ENCODE measurements around the gene FAM118A. TPM values are rescaled to one million over a fixed set of nuclear protein-coding genes. Genes with fewer than 3 reads are reported as not detected.

FAM118A gene
- polyA plus RNA-seq, 3 donors = 20.0 to 423 (median 27.9) TPM

DNA sequence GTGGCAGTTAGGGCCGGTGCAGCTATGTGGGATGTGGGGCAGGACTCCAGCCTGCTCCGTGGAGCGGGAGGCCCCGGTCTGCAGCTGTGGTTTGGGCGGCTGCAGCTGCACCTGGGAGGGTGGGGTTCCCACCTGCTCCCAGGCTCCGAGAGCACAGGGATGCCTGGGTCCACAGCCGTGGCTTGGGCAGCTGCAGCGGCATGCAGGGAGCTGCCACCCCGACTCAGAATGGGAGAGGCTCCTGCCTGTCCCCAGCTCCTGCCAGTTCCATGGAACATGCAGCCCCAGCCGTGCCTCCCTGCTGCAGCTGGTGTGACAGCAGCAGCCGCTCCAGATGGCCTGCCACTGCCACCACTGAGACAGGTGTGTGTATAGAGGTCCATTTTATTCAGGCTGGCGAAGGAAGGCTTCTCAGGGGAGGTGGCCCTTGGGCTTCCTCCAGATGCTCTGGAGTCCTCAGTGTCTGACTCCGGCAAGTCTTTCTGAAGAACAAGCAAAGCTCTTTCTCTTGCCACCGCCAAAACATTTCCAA is 46.7 kb upstream of the FAM118A start:
- Mint-ChIP-seq H3K9me3 (peaks cover 0 to 2% (median 0%) of the 10 kb centered on the region in 7 donors), H3K36me3 (no peaks in the 10 kb centered on the region), H3K4me1 (peaks cover 37% of the 10 kb centered on the region), H3K27ac (peak overlapping the region; percentile 79 to 92 (median 85)), H3K4me3 (peak overlapping the region in 1 of 2 donors; percentile 57), H3K27me3 (ENCODE audit: low read depth in 3 of 3) (peaks cover 6 to 10% (median 8%) of the 10 kb centered on the region in 3 donors)
- peak overlapping the region; percentile 41 for H3K4me2 ChIP-seq (replicated peaks; ENCODE audit: extremely low read depth, low read length, poor library complexity, severe bottlenecking)
- H3K79me2 ChIP-seq (ENCODE audit: insufficient read depth, low read length) = no peaks in the 10 kb centered on the region
- 61% methylated on average over 12 of the region's 14 CpGs for WGBS (ENCODE audit: insufficient coverage)
- peak overlapping the region; percentile 77 for H2AFZ ChIP-seq (ENCODE audit: insufficient read depth, low read depth, low read length, poor library complexity, severe bottlenecking)
- H3K9me3 ChIP-seq (replicated peaks in 1 of 2; ENCODE audit: control insufficient read depth in 1 of 2, insufficient read depth in 1 of 2, low read length in 2 of 2) = no peaks in the 10 kb centered on the region
- no peaks in the 10 kb centered on the region for H4K20me1 ChIP-seq (ENCODE audit: insufficient read depth, low read length)
- no peak for DNase-seq
- TF ChIP-seq, protein P1, sequence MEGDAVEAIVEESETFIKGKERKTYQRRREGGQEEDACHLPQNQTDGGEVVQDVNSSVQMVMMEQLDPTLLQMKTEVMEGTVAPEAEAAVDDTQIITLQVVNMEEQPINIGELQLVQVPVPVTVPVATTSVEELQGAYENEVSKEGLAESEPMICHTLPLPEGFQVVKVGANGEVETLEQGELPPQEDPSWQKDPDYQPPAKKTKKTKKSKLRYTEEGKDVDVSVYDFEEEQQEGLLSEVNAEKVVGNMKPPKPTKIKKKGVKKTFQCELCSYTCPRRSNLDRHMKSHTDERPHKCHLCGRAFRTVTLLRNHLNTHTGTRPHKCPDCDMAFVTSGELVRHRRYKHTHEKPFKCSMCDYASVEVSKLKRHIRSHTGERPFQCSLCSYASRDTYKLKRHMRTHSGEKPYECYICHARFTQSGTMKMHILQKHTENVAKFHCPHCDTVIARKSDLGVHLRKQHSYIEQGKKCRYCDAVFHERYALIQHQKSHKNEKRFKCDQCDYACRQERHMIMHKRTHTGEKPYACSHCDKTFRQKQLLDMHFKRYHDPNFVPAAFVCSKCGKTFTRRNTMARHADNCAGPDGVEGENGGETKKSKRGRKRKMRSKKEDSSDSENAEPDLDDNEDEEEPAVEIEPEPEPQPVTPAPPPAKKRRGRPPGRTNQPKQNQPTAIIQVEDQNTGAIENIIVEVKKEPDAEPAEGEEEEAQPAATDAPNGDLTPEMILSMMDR (IDR thresholded peaks at IDR 0.05) = no peak
- peaks cover 0 to 4% of the 10 kb centered on the region in 2 donors for H3K27me3 ChIP-seq (ENCODE audit: control insufficient read depth in 2 of 2, insufficient read depth in 2 of 2, low read length in 2 of 2)
- H3K36me3 ChIP-seq (replicated peaks in 1 of 2; ENCODE audit: control insufficient read depth in 1 of 2, insufficient read depth in 2 of 2, low read length in 2 of 2) = no peaks in the 10 kb centered on the region
- H3K27ac ChIP-seq (ENCODE audit: low read depth in 1 of 2, low read length in 2 of 2) = peak overlapping the region; percentile 71 to 79
- H3K4me3 ChIP-seq (replicated peaks in 1 of 3; ENCODE audit: low read depth in 2 of 3, low read length in 3 of 3) = peak overlapping the region in 1 of 3 experiments; percentile 37
- intact Hi-C loops (cut with micrococcal nuclease) = no loop called here
- H3K9ac ChIP-seq (ENCODE audit: insufficient read depth, low read length, poor library complexity, severe bottlenecking) = no peak overlapping the region
- peaks cover 40 to 41% of the 10 kb centered on the region in 2 donors for H3K4me1 ChIP-seq (ENCODE audit: control insufficient read depth in 1 of 2, insufficient read depth in 2 of 2, low read length in 2 of 2)

DNA sequence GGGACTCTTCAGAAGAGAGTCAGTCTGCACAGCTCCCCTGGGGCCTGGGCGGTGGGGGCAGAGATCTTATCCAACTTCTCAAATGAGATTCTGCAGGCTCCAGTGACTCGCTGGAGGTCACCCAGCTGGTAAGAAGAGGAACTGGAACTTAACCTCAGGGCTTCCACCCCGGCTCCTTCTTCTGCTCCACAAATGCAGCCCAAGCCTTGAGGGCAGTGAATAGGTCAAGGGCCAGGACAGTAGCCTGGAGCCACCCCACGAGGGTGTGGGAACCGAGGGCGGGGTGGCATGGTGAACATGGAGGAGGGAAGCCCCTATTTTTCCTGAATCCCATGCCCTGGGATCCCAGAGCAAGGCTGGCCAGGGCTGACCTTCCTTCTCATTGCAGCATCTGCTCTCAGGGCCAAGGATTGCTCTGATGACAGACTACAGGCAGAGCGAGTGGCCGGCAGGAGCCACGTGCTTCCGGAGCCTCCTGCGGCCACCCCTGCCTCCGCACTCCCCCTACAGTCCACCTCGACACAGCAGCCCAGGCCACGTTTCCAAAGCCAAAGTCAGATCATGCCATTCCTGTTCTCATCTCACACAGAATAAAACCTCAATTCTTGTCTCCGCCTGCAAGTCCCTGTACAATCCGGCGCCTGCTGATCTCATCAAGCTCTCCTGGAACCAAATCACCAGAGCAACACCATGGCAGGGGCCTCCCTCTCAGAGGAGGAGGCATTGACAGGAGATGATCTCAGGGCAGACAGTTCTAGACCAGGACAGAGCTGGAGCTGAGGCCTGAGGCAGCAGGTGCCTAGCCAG is 46.1 kb upstream of the FAM118A start:
- Mint-ChIP-seq H3K4me3 (peak overlapping the region; percentile 27 to 57), H3K27ac (peak overlapping the region; percentile 79 to 92 (median 85)), H3K4me1 (peaks cover 41% of the 10 kb centered on the region), H3K27me3 (ENCODE audit: low read depth in 3 of 3) (peaks cover 9 to 12% (median 10%) of the 10 kb centered on the region in 3 donors), H3K9me3 (peaks cover 0 to 1% (median 0%) of the 10 kb centered on the region in 7 donors), H3K36me3 (no peaks in the 10 kb centered on the region)
- no peaks in the 10 kb centered on the region for H3K36me3 ChIP-seq (replicated peaks in 1 of 2; ENCODE audit: control insufficient read depth in 1 of 2, insufficient read depth in 2 of 2, low read length in 2 of 2)
- H2AFZ ChIP-seq (ENCODE audit: insufficient read depth, low read depth, low read length, poor library complexity, severe bottlenecking) = peak overlapping the region; percentile 77
- H3K27me3 ChIP-seq (ENCODE audit: control insufficient read depth in 2 of 2, insufficient read depth in 2 of 2, low read length in 2 of 2) = peaks cover 0 to 4% of the 10 kb centered on the region in 2 donors
- TF ChIP-seq, protein P1 (IDR thresholded peaks at IDR 0.05) = peak; percentile 65
- intact Hi-C loops (cut with micrococcal nuclease) = no loop called here
- H3K4me3 ChIP-seq (replicated peaks in 1 of 3; ENCODE audit: low read depth in 2 of 3, low read length in 3 of 3) = peak overlapping the region in 1 of 3 experiments; percentile 37
- H3K9me3 ChIP-seq (replicated peaks in 1 of 2; ENCODE audit: control insufficient read depth in 1 of 2, insufficient read depth in 1 of 2, low read length in 2 of 2) = no peaks in the 10 kb centered on the region
- H4K20me1 ChIP-seq (ENCODE audit: insufficient read depth, low read length) = no peaks in the 10 kb centered on the region
- peaks cover 45% of the 10 kb centered on the region in 2 donors for H3K4me1 ChIP-seq (ENCODE audit: control insufficient read depth in 1 of 2, insufficient read depth in 2 of 2, low read length in 2 of 2)
- H3K27ac ChIP-seq (ENCODE audit: low read depth in 1 of 2, low read length in 2 of 2) = peak overlapping the region; percentile 71 to 79
- peak; percentile 70 to 82 (median 79) for DNase-seq
- H3K79me2 ChIP-seq (ENCODE audit: insufficient read depth, low read length) = no peaks in the 10 kb centered on the region
- no peak overlapping the region for H3K9ac ChIP-seq (ENCODE audit: insufficient read depth, low read length, poor library complexity, severe bottlenecking)
- peak overlapping the region; percentile 41 for H3K4me2 ChIP-seq (replicated peaks; ENCODE audit: extremely low read depth, low read length, poor library complexity, severe bottlenecking)
- 15% methylated on average over 14 of the region's 17 CpGs for WGBS (ENCODE audit: insufficient coverage)

Data from CD14-positive monocyte (primary cell).